K562 (cell line): ENCODE data around the gene AHCYL1. TPM values are rescaled to one million over a fixed set of nuclear protein-coding genes. Genes with fewer than 3 reads are reported as not detected.
A peak's percentile ranks its signal among the peaks of the same experiment; 100 is the strongest.

ENCODE experiments used
- ATAC-seq: fragments of 200-7000 bp; cut with Tn5 transposase; 3 replicates; pipeline ENCODE4 v1.9.1; 2020; ENCODE audit warnings: moderate library complexity
- Bru-seq: library from RNA; stranded (reverse); fragments of 400-500 nt; gene quantifications from one replicate; lab custom pipeline; 2021; lab: Mats Ljungman, UMichigan
- BruChase-seq, 2 experiments: library from RNA; stranded (reverse); fragments of 400-500 nt; gene quantifications; one replicate each; lab custom pipeline; 2021; lab: Mats Ljungman, UMichigan
- BruUV-seq: library from RNA; stranded (reverse); fragments of 400-500 nt; replicated peaks from 2 replicates; lab custom pipeline; 2021; lab: Mats Ljungman, UMichigan
- CTCF ChIA-PET: fragments of 300-600 bp; formaldehyde crosslinking; extraction: SDS; loops from one replicate; lab custom pipeline; 2021; ENCODE audit warnings: low intra/inter-chr PET ratio; lab: Yijun Ruan, JAX
- POLR2A ChIA-PET: fragments of 300-600, 350-650 bp; sonication (Branson Sonifier 250); formaldehyde crosslinking; extraction: SDS; loops from one replicate; lab custom pipeline; 2021; ENCODE audit warnings: antibody characterized with exemption, inconsistent platforms; lab: Yijun Ruan, JAX
- DNase-seq, 4 experiments: peaks; one replicate each; pipeline versions ENCODE4 v3.0.0 to v3.0.0-alpha.2; 2011 to 2018; ENCODE audit warnings: low spot score in 3 of 4, mixed read lengths in 3 of 4; ENCODE audit errors: extremely low read depth in 1 of 4
- FAIRE-seq: peaks from 2 replicates; lab custom pipeline; 2011; peaks lifted over from hg19 to GRCh38; lab: Jason Lieb, UNC
- H2AFZ ChIP-seq: 2 replicates; pipeline ENCODE4 v1.6.0; 2011; ENCODE audit warnings: low read depth, low read length, control low read depth, inconsistent platforms
- H3K27ac ChIP-seq: fragments of 200-600 bp; 3 replicates; pipeline ENCODE4 v1.8.0; 2011; ENCODE audit warnings: low read depth, mild to moderate bottlenecking, control low read depth, inconsistent platforms, low read length, moderate library complexity, mixed read lengths; ENCODE audit errors: extremely low read depth
- H3K27me3 ChIP-seq, 2 experiments: fragments of 300-600 bp in 1 of 2; 2 replicates in 1 of 2; 3 replicates in 1 of 2; pipeline versions ENCODE4 v1.6.0 to v1.8.0; 2011; ENCODE audit warnings: inconsistent platforms in 2 of 2, low read length in 2 of 2, mild to moderate bottlenecking in 1 of 2, mixed read lengths in 1 of 2, moderate library complexity in 1 of 2; ENCODE audit not compliant: control insufficient read depth in 2 of 2, insufficient read depth in 2 of 2
- H3K36me3 ChIP-seq: fragments of 300-600 bp; 3 replicates; pipeline ENCODE4 v1.8.0; 2011; ENCODE audit warnings: mild to moderate bottlenecking, low read length, inconsistent platforms; ENCODE audit not compliant: control insufficient read depth, insufficient read depth
- H3K4me1 ChIP-seq, 2 experiments: fragments of 200-600 bp in 1 of 2; replicated peaks in 1 of 2; 2 replicates in 1 of 2; 3 replicates in 1 of 2; pipeline versions ENCODE4 v1.5.1 to v1.8.0; 2011; ENCODE audit warnings: inconsistent platforms in 2 of 2, low read length in 2 of 2, mild to moderate bottlenecking in 1 of 2, mixed read lengths in 1 of 2, moderate library complexity in 1 of 2; ENCODE audit not compliant: control insufficient read depth in 2 of 2, insufficient read depth in 2 of 2
- H3K4me2 ChIP-seq: 2 replicates; pipeline ENCODE4 v1.6.1; 2011; ENCODE audit warnings: low read length, control low read depth, inconsistent platforms, mixed read lengths; ENCODE audit not compliant: insufficient read depth
- H3K4me3 ChIP-seq: fragments of 200-600 bp; sonication (generic), shearing (Covaris generic); 2 replicates; pipeline ENCODE4 v1.5.1; 2016; ENCODE audit warnings: control low read depth, inconsistent platforms
- H3K79me2 ChIP-seq: fragments of 200-600 bp; 3 replicates; pipeline ENCODE4 v1.8.0; 2011; ENCODE audit warnings: low read length, inconsistent platforms; ENCODE audit not compliant: control insufficient read depth, insufficient read depth
- H3K9ac ChIP-seq, 2 experiments: 2 replicates each; pipeline versions ENCODE4 v1.6.0 to v1.6.1; 2011; ENCODE audit warnings: low read depth in 2 of 2, low read length in 2 of 2, control low read depth in 1 of 2, inconsistent platforms in 1 of 2, mild to moderate bottlenecking in 1 of 2, mixed read lengths in 1 of 2; ENCODE audit not compliant: insufficient read depth in 1 of 2
- H3K9me1 ChIP-seq: one replicate; pipeline ENCODE4 v1.6.0; 2011; ENCODE audit warnings: inconsistent platforms, mild to moderate bottlenecking, low read length, moderate library complexity; ENCODE audit not compliant: control insufficient read depth, insufficient read depth
- H3K9me3 ChIP-seq: replicated peaks from 2 replicates; pipeline ENCODE4 v1.5.1; 2011; ENCODE audit warnings: low read depth, low read length, inconsistent platforms; ENCODE audit not compliant: control insufficient read depth, insufficient read depth
- H4K20me1 ChIP-seq: replicated peaks from 2 replicates; pipeline ENCODE4 v1.6.1; 2011; ENCODE audit warnings: low read length, inconsistent platforms, mixed read lengths; ENCODE audit not compliant: control insufficient read depth, insufficient read depth
- ADNP ChIP-seq: fragments of 200-800 bp; sonication (Bioruptor generic); IDR thresholded peaks from 2 replicates; pipeline ENCODE4 v1.6.1; 2016; ENCODE audit warnings: missing genetic modification characterization, missing compliant biosample characterization
- ZNF764 ChIP-seq: fragments of 250-450 bp; sonication (Bioruptor Pico); IDR thresholded peaks from 2 replicates; pipeline ENCODE4 v1.4.0; 2020; ENCODE audit warnings: low read depth, mild to moderate bottlenecking, moderate library complexity
- WGBS: fragments of 100-300 bp; shearing (Covaris generic); methylation state at CpG from one replicate; pipeline ENCODE4 v1.1.6; 2016; ENCODE audit warnings: low coverage, mixed read lengths; ENCODE audit not compliant: insufficient coverage; ENCODE audit errors: missing lambda C conversion rate; 5-methylcytosine and 5-hydroxymethylcytosine counted together
- in situ Hi-C: fragments of 300-500 bp; cut with MboI; formaldehyde crosslinking; loops from 4 replicates; pipeline ENCODE4 v1.15.0; 2018; ENCODE audit warnings: inconsistent platforms, mixed read lengths
- intact Hi-C: fragments of 100-400 bp; cut with micrococcal nuclease; formaldehyde crosslinking; loops from 2 replicates; pipeline ENCODE4 v1.14.2; 2022
- long read RNA-seq, 3 experiments: library from polyadenylated mRNA in 2 of 3; library from RNA in 1 of 3; unstranded in 2 of 3; stranded (forward) in 1 of 3; transcript quantifications; one replicate each; pipeline ENCODE4 v2.0.0, GENCODE V29; 2019 to 2022
- polyA minus RNA-seq, 3 experiments: library from RNA; depleted of rRNA, polyadenylated mRNA; stranded (reverse); fragments of >200 nt; gene quantifications; 2 replicates each; pipeline ENCODE4 v1.2.3, GENCODE V29; 2011
- polyA plus RNA-seq, 8 experiments: library from polyadenylated mRNA; depleted of rRNA in 4 of 8; stranded (reverse) in 5 of 8; unstranded in 3 of 8; fragments of >200 nt; fragmentation: Nextera tagmentation in 2 of 8; fragmentation: Illumina TruSeq in 1 of 8; extraction: Ambion mirVana in 2 of 8; extraction: Trizol in 1 of 8; gene quantifications; 2 replicates each; pipeline versions ENCODE4 v1.2.1 to v1.2.3, GENCODE V29; 2011 to 2014; ENCODE audit warnings: inconsistent platforms in 1 of 8, missing spikeins in 1 of 8
- total RNA-seq, 7 experiments: library from RNA; depleted of rRNA in 6 of 7; stranded (reverse); fragments of >200 nt in 6 of 7; fragmentation: Illumina TruSeq in 2 of 7; extraction: Trizol in 2 of 7; gene quantifications; 2 replicates each; pipeline versions ENCODE4 v1.2.1 to v1.2.3, GENCODE V29; 2011 to 2021; ENCODE audit warnings: low replicate concordance in 1 of 7
- TF ChIP-seq, protein P1 (sequence below): sonication (generic); formaldehyde crosslinking; IDR thresholded peaks from 2 replicates; pipeline ENCODE4 v1.8.1; 2022; ENCODE audit warnings: missing genetic modification reagents
- TF ChIP-seq, protein P2 (sequence below): fragments of 450-650 bp; IDR thresholded peaks from 2 replicates; pipeline ENCODE4 v1.7.1; 2018; ENCODE audit warnings: mild to moderate bottlenecking, low read depth; ENCODE audit not compliant: partially characterized antibody
- TF ChIP-seq, protein P3 (sequence below), 2 experiments: IDR thresholded peaks in 1 of 2; conservative IDR thresholded peaks in 1 of 2; 2 replicates each; pipeline ENCODE4 v1.6.1; 2016; ENCODE audit warnings: low read depth in 2 of 2, mild to moderate bottlenecking in 1 of 2, missing compliant biosample characterization in 1 of 2, missing genetic modification characterization in 1 of 2, moderate library complexity in 1 of 2

AHCYL1 gene
- total RNA-seq (2011; cell fraction: chromatin; rRNA removed; ENCODE audit: low replicate concordance), result 86.0 and 94.1 TPM in 2 replicates
- 41.9 and 46.3 TPM in 2 replicates for total RNA-seq (2011; cell fraction: nucleolus; rRNA removed)
- total RNA-seq (2011; cell fraction: nucleoplasm; rRNA removed), result 65.2 and 107 TPM in 2 replicates
- total RNA-seq (2014; rRNA removed) (39.8 and 40.1 TPM in 2 replicates), total RNA-seq (2014; rRNA removed; fragmentation: Illumina TruSeq; extraction: Trizol) (44.5 and 49.8 TPM in 2 replicates), total RNA-seq (2015; rRNA removed; fragmentation: Illumina TruSeq; extraction: Trizol) (40.5 and 40.9 TPM in 2 replicates), total RNA-seq (2021) (75.5 and 84.9 TPM in 2 replicates), polyA plus RNA-seq (2011; rRNA removed) (96.4 and 118 TPM in 2 replicates), polyA plus RNA-seq (2014; fragmentation: Illumina TruSeq; extraction: Trizol) (75.5 and 83.7 TPM in 2 replicates), polyA plus RNA-seq (2014; fragmentation: Nextera tagmentation; extraction: Ambion mirVana) (10 to 100 TPM; 27.3 to 32.9 TPM), polyA plus RNA-seq (2014; rRNA removed) (53.4 and 56.3 TPM in 2 replicates), polyA minus RNA-seq (2011; rRNA and poly(A)+ RNA removed) (87.3 and 94.7 TPM in 2 replicates), Bru-seq, nascent RNA (percentile 88 among the genes with signal in this experiment), BruChase-seq, experiment 1, labeled RNA remaining after a 2-hour chase (percentile 88 among the genes with signal in this experiment), BruChase-seq, experiment 2, labeled RNA remaining after a 6-hour chase (percentile 87 among the genes with signal in this experiment)
- 57.9 and 73.1 TPM in 2 replicates for polyA plus RNA-seq (2011; cell fraction: cytosol; rRNA removed)
- polyA plus RNA-seq (2011; cell fraction: nucleus; rRNA removed), result 97.2 and 104 TPM in 2 replicates
- 84.4 and 103 TPM in 2 replicates for polyA plus RNA-seq (2012)
- 52.4 and 62.1 TPM in 2 replicates for polyA minus RNA-seq (2011; cell fraction: cytosol; rRNA and poly(A)+ RNA removed)
- 32.6 and 50.8 TPM in 2 replicates for polyA minus RNA-seq (2011; cell fraction: nucleus; rRNA and poly(A)+ RNA removed)
- long read RNA-seq, experiment 1, full-length matches to known transcripts, result 326 of 474 reads
- long read RNA-seq, experiment 1, partial matches to known transcripts, result 38 of 474 reads
- long read RNA-seq, experiment 1, other reads (novel, unspliced or antisense), result 110 of 474 reads
- long read RNA-seq, experiment 2, full-length matches to known transcripts, result 18 of 93 reads
- long read RNA-seq, experiment 2, partial matches to known transcripts, result 6 of 93 reads
- long read RNA-seq, experiment 2, other reads (novel, unspliced or antisense), result 69 of 93 reads
- long read RNA-seq, experiment 3, full-length matches to known transcripts, result 3 of 11 reads
- long read RNA-seq, experiment 3, partial matches to known transcripts, result 3 of 11 reads
- long read RNA-seq, experiment 3, other reads (novel, unspliced or antisense), result 5 of 11 reads

DNA sequence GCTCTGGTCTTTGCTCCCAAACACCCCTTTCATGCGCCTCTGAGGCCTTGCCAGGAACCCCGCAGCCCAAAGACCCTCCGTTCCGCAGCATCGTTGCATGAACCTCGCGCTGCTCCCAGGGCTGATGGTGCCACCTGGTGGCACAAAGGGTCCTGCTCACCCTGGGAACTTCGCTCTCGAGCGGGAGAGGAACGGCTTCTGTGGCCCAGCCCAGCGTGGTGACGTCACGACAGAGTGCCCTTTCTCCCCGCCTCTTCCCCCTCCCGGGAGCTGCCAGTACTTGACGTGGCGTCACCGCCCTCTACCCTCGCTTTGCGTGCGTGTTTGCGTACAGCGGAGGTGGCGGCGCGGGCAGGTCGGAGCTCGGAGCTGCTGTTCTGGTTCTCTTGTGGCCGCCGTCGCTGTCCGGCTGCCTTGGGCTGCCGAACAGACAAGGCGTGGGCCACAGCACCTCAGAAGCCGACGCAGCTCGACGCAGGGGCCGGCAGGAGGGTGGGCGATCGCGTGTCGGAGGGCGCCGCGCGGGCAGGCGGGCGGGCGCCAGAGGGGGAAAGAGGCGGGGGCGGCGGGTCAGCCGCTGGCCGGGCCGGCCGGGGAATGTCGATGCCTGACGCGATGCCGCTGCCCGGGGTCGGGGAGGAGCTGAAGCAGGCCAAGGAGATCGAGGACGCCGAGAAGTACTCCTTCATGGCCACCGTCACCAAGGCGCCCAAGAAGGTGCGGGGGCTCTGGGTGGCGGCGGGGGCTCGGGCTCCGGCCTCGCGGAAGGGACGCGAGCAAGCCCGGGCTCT, at the start of gene AHCYL1:
TSS of gene AHCYL1 (plus strand) at position 310 of the 791 bp plus-strand sequence. CDS start at position 598, 288 bp downstream.
- peaks cover 48% of the 10 kb centered on the region for H3K79me2 ChIP-seq
- TF ChIP-seq, protein P1, sequence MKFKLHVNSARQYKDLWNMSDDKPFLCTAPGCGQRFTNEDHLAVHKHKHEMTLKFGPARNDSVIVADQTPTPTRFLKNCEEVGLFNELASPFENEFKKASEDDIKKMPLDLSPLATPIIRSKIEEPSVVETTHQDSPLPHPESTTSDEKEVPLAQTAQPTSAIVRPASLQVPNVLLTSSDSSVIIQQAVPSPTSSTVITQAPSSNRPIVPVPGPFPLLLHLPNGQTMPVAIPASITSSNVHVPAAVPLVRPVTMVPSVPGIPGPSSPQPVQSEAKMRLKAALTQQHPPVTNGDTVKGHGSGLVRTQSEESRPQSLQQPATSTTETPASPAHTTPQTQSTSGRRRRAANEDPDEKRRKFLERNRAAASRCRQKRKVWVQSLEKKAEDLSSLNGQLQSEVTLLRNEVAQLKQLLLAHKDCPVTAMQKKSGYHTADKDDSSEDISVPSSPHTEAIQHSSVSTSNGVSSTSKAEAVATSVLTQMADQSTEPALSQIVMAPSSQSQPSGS (CRISPR knock-in tag), result peak; percentile 87; the same call in 1 of the 2 replicates
- TF ChIP-seq, protein P2, sequence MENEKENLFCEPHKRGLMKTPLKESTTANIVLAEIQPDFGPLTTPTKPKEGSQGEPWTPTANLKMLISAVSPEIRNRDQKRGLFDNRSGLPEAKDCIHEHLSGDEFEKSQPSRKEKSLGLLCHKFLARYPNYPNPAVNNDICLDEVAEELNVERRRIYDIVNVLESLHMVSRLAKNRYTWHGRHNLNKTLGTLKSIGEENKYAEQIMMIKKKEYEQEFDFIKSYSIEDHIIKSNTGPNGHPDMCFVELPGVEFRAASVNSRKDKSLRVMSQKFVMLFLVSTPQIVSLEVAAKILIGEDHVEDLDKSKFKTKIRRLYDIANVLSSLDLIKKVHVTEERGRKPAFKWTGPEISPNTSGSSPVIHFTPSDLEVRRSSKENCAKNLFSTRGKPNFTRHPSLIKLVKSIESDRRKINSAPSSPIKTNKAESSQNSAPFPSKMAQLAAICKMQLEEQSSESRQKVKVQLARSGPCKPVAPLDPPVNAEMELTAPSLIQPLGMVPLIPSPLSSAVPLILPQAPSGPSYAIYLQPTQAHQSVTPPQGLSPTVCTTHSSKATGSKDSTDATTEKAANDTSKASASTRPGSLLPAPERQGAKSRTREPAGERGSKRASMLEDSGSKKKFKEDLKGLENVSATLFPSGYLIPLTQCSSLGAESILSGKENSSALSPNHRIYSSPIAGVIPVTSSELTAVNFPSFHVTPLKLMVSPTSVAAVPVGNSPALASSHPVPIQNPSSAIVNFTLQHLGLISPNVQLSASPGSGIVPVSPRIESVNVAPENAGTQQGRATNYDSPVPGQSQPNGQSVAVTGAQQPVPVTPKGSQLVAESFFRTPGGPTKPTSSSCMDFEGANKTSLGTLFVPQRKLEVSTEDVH, result peak; percentile 82
- TF ChIP-seq ZNF764 (CRISPR knock-in tag) (0 out of 2 replicates have a peak, but pooled peaks have one; percentile 1), ADNP (tag) (no peak)
- TF ChIP-seq, protein P3, sequence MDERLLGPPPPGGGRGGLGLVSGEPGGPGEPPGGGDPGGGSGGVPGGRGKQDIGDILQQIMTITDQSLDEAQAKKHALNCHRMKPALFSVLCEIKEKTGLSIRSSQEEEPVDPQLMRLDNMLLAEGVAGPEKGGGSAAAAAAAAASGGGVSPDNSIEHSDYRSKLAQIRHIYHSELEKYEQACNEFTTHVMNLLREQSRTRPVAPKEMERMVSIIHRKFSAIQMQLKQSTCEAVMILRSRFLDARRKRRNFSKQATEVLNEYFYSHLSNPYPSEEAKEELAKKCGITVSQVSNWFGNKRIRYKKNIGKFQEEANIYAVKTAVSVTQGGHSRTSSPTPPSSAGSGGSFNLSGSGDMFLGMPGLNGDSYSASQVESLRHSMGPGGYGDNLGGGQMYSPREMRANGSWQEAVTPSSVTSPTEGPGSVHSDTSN (CRISPR knock-in tag; IDR thresholded peaks at IDR 0.05; ENCODE audit: low read depth), result no peak
- TF ChIP-seq, protein P3 (tag; conservative IDR thresholded peaks at IDR 0.05; ENCODE audit: low read depth), result no peak

More for the DNA sequence above, at the start of gene AHCYL1:
- peaks cover 26 to 46% of the 10 kb centered on the region in 2 experiments for H3K4me1 ChIP-seq
- H3K9me1 ChIP-seq, result no peaks in the 10 kb centered on the region
- WGBS, result 1% methylated on average over 54 of the region's 79 CpGs
- in situ Hi-C loops, result loop anchor here (5.0 kb wide), 4 partner anchors 67 to 437 kb away; partner anchors contain the start of gene GNAI3
- ATAC-seq, result peak; percentile 97
- ChIA-PET CTCF (interaction anchor here (0.6 to 6.8 kb wide), 9 partner anchors 22 to 557 kb away, joined by 3 to 202 read pairs (median 4); no protein-coding TSS in a partner anchor), POLR2A (interaction anchor here (0.6 to 6.0 kb wide), 38 partner anchors 8 to 943 kb away, joined by 3 to 99 read pairs (median 4); partner anchors contain the start of genes GNAI3, STRIP1 and WDR47)
- peak within 1 kb of the TSS; percentile 86 for H3K4me3 ChIP-seq
- no TSS peak for BruUV-seq
- peaks cover 30% of the 10 kb centered on the region for H3K36me3 ChIP-seq
- H4K20me1 ChIP-seq, result peaks cover 8% of the 10 kb centered on the region; the same call in 1 of the 2 replicates
- H3K27me3 ChIP-seq, result no peaks in the 10 kb centered on the region
- peak; percentile 99 for FAIRE-seq
- peak within 1 kb of the TSS; percentile 91 for H3K27ac ChIP-seq
- DNase-seq, result peak; percentile 100
- intact Hi-C loops, result loop anchor here (1.0 to 5.0 kb wide), 7 partner anchors 27 to 437 kb away; partner anchors contain the start of gene GNAI3
- H2AFZ ChIP-seq, result peak within 1 kb of the TSS; percentile 93
- H3K4me2 ChIP-seq, result peak within 1 kb of the TSS; percentile 94
- peak within 1 kb of the TSS; percentile 88 to 95 for H3K9ac ChIP-seq
- no peaks in the 10 kb centered on the region for H3K9me3 ChIP-seq
